Neural cell (in vitro differentiated cells): ENCODE measurements around the gene DSCAML1.

Experiments used
- CTCF ChIP-seq: fragments of 450-650 bp; IDR thresholded peaks from 2 replicates; pipeline ENCODE4 v1.5.1; 2014; ENCODE audit warnings: antibody characterized with exemption, mild to moderate bottlenecking, moderate library complexity; ENCODE audit not compliant: poor library complexity, severe bottlenecking
- EP300 ChIP-seq: fragments of 450-650 bp; conservative IDR thresholded peaks from 2 replicates; pipeline ENCODE4 v1.6.1; 2014; ENCODE audit warnings: antibody characterized with exemption, mild to moderate bottlenecking, moderate library complexity; ENCODE audit not compliant: poor library complexity, severe bottlenecking
- EZH2 ChIP-seq: fragments of 200-600, 300-800 bp; shearing (Covaris generic), sonication (generic); IDR thresholded peaks from 2 replicates; pipeline ENCODE4 v1.6.1; 2014; ENCODE audit warnings: antibody characterized with exemption, low read length, borderline replicate concordance, mild to moderate bottlenecking; ENCODE audit not compliant: insufficient read depth, poor library complexity, severe bottlenecking
- MXI1 ChIP-seq: fragments of 450-650 bp; conservative IDR thresholded peaks from 2 replicates; pipeline ENCODE4 v1.6.1; 2014; ENCODE audit warnings: antibody characterized with exemption, mild to moderate bottlenecking; ENCODE audit not compliant: poor library complexity, severe bottlenecking
- POLR2AphosphoS5 ChIP-seq: IDR thresholded peaks from 2 replicates; pipeline ENCODE4 v1.6.1; 2012
- RAD21 ChIP-seq: fragments of 450-650 bp; conservative IDR thresholded peaks from 2 replicates; pipeline ENCODE4 v1.6.1; 2014; ENCODE audit warnings: antibody characterized with exemption, mild to moderate bottlenecking, moderate library complexity
- REST ChIP-seq: IDR thresholded peaks from 2 replicates; pipeline ENCODE4 v1.6.1; 2012; ENCODE audit warnings: borderline replicate concordance
- SMC3 ChIP-seq: fragments of 450-650 bp; conservative IDR thresholded peaks from 2 replicates; pipeline ENCODE4 v1.6.1; 2014; ENCODE audit warnings: antibody characterized with exemption, mild to moderate bottlenecking, moderate library complexity; ENCODE audit not compliant: poor library complexity

- TF ChIP-seq CTCF = no peak
- no peak for TF ChIP-seq POLR2AphosphoS5
- no peak for TF ChIP-seq EZH2
- no peak for TF ChIP-seq EP300
- TF ChIP-seq REST = no peak
- no peak for TF ChIP-seq RAD21
- TF ChIP-seq MXI1 = no peak
- TF ChIP-seq SMC3 = no peak
Observed at GRCh38 chr11:117724621-117725020, 72.4 kb downstream of the DSCAML1 start.
